B cell (primary cell): ENCODE measurements around the gene NOS2. TPM values are rescaled to one million over a fixed set of nuclear protein-coding genes. Genes with fewer than 3 reads are reported as not detected.
"Not testable (repeated sequence)": the region's sequence is repeated elsewhere in the genome, so short reads cannot be mapped to it uniquely, and the experiment has no call there.

Experiments
- ATAC-seq: fragments of 200-7000 bp; cut with Tn5 transposase; one replicate; pipeline ENCODE4 v1.10.0; 2021; ENCODE audit warnings: low read depth, mild to moderate bottlenecking, moderate number of reproducible peaks, moderate library complexity
- CTCF ChIA-PET: fragments of 350-600 bp; sonication (Branson Sonifier 250); formaldehyde crosslinking; loops from one replicate; lab custom pipeline; 2021; ENCODE audit warnings: antibody characterized with exemption, inconsistent platforms; lab: Charles Lee
- POLR2A ChIA-PET: fragments of 350-600 bp; sonication (Branson Sonifier 250); formaldehyde crosslinking; loops from one replicate; lab custom pipeline; 2021; ENCODE audit warnings: antibody characterized with exemption; lab: Charles Lee
- DNase-seq: peaks from one replicate; pipeline ENCODE4 v3.0.0; 2013
- H2AFZ ChIP-seq: 2 replicates; pipeline ENCODE4 v1.6.1; 2012; ENCODE audit warnings: mild to moderate bottlenecking, low read depth, low read length; ENCODE audit not compliant: insufficient read depth, poor library complexity, severe bottlenecking
- H3K27ac ChIP-seq, 2 donors: 1 replicate in 1 of 2; 2 replicates in 1 of 2; pipeline ENCODE4 v1.5.1; 2012 to 2013; ENCODE audit warnings: low read length in 2 of 2, mild to moderate bottlenecking in 2 of 2, moderate library complexity in 1 of 2
- H3K27me3 ChIP-seq, 4 experiments: fragments of 200-600 bp in 1 of 4; sonication (generic) in 1 of 4; replicated peaks in 1 of 4; 1 replicate in 2 of 4; 2 replicates in 2 of 4; pipeline versions ENCODE4 v1.6.1 to v1.7.0; 2013 to 2016; ENCODE audit warnings: low read length in 3 of 4, mild to moderate bottlenecking in 2 of 4, mixed read lengths in 1 of 4, moderate library complexity in 1 of 4; ENCODE audit not compliant: insufficient read depth in 4 of 4, control insufficient read depth in 3 of 4; ENCODE audit errors: control extremely low read depth in 1 of 4
- H3K36me3 ChIP-seq, 2 experiments: replicated peaks in 1 of 2; 1 replicate in 1 of 2; 2 replicates in 1 of 2; pipeline versions ENCODE4 v1.6.1 to v1.7.1; 2013; ENCODE audit warnings: low read length in 1 of 2; ENCODE audit not compliant: insufficient read depth in 2 of 2, control insufficient read depth in 1 of 2; ENCODE audit errors: control extremely low read depth in 1 of 2, extremely low read depth in 1 of 2
- H3K4me1 ChIP-seq, 2 donors: fragments of 200-600 bp in 1 of 2; sonication (generic) in 1 of 2; 1 replicate in 1 of 2; 2 replicates in 1 of 2; pipeline versions ENCODE4 v1.5.1 to v1.6.1; 2013 to 2017; ENCODE audit warnings: low read length in 2 of 2; ENCODE audit not compliant: control insufficient read depth in 2 of 2, insufficient read depth in 2 of 2
- H3K4me2 ChIP-seq: replicated peaks from 2 replicates; pipeline ENCODE3; 2012; ENCODE audit warnings: mild to moderate bottlenecking, low read depth, low read length; ENCODE audit not compliant: poor library complexity, severe bottlenecking
- H3K4me3 ChIP-seq, 5 experiments: fragments of 200-600 bp in 1 of 5; sonication (generic) in 1 of 5; 1 replicate in 3 of 5; 2 replicates in 2 of 5; pipeline versions ENCODE4 v1.5.1 to v1.7.0; 2011 to 2016; ENCODE audit warnings: low read length in 4 of 5, mild to moderate bottlenecking in 4 of 5, low read depth in 2 of 5, control low read depth in 1 of 5, moderate library complexity in 1 of 5; ENCODE audit not compliant: insufficient read depth in 1 of 5; ENCODE audit errors: control extremely low read depth in 1 of 5, extremely low read depth in 1 of 5
- H3K79me2 ChIP-seq: fragments of 200-600 bp; sonication (generic); one replicate; pipeline ENCODE4 v1.6.0; 2016; ENCODE audit warnings: low read length; ENCODE audit not compliant: control insufficient read depth, insufficient read depth
- H3K9ac ChIP-seq: fragments of 200-600 bp; sonication (generic); 2 replicates; pipeline ENCODE4 v1.6.1; 2017; ENCODE audit warnings: mild to moderate bottlenecking, low read length, moderate library complexity
- H3K9me3 ChIP-seq, 3 donors: one replicate each; pipeline versions ENCODE4 v1.6.1 to v1.7.1; 2013; ENCODE audit warnings: low read length in 2 of 3; ENCODE audit not compliant: control insufficient read depth in 2 of 3, insufficient read depth in 1 of 3; ENCODE audit errors: control extremely low read depth in 1 of 3
- H4K20me1 ChIP-seq: 2 replicates; pipeline ENCODE4 v1.6.0; 2012; ENCODE audit warnings: mild to moderate bottlenecking, low read length; ENCODE audit not compliant: insufficient read depth, control insufficient read depth, poor library complexity, severe bottlenecking
- H3K27ac Mint-ChIP-seq: one replicate; pipeline ENCODE4 v1.8.0; 2021; ENCODE audit warnings: mixed read lengths
- H3K27me3 Mint-ChIP-seq: one replicate; pipeline ENCODE4 v1.8.0; 2021; ENCODE audit warnings: mixed read lengths
- H3K4me1 Mint-ChIP-seq: one replicate; pipeline ENCODE4 v1.8.0; 2021; ENCODE audit warnings: mixed read lengths
- H3K4me3 Mint-ChIP-seq: one replicate; pipeline ENCODE4 v1.8.0; 2021; ENCODE audit warnings: mixed read lengths
- H3K9me3 Mint-ChIP-seq: one replicate; pipeline ENCODE4 v1.8.0; 2022; ENCODE audit warnings: mixed read lengths; ENCODE audit not compliant: insufficient read depth
- CTCF ChIP-seq: fragments of 200-600 bp; IDR thresholded peaks from one replicate; pipeline ENCODE4 v1.8.0; 2022; ENCODE audit warnings: antibody characterized with exemption, mild to moderate bottlenecking
- EZH2 ChIP-seq: IDR thresholded peaks from 2 replicates; pipeline ENCODE4 v1.6.1; 2012; ENCODE audit warnings: borderline replicate concordance, low read depth, mild to moderate bottlenecking, moderate library complexity, low read length; ENCODE audit not compliant: insufficient read depth, poor library complexity, severe bottlenecking
- WGBS: methylation state at CpG from one replicate; pipeline ENCODE4 v1.1.5; 2013; ENCODE audit warnings: missing lambda C conversion rate; ENCODE audit not compliant: insufficient coverage; 5-methylcytosine and 5-hydroxymethylcytosine counted together
- intact Hi-C: fragments of 100-400 bp; cut with micrococcal nuclease; formaldehyde crosslinking; loops from one replicate; pipeline ENCODE4 v1.10.0; 2022
- polyA plus RNA-seq: library from polyadenylated mRNA; depleted of rRNA; stranded (reverse); fragments of >200 nt; gene quantifications from 2 replicates; pipeline ENCODE4 v1.2.3, GENCODE V29; 2012
- total RNA-seq, 2 donors: library from RNA; stranded (reverse); fragments of 120-200 nt in 1 of 2; gene quantifications; 1 replicate in 1 of 2; 2 replicates in 1 of 2; pipeline versions ENCODE4 v1.2.3 to v1.2.4, GENCODE V29; 2013 to 2022

The NOS2 gene
- total and polyA plus RNA-seq, 2 donors (not counting 1 experiment from before 2014, with no cell fraction given) = 0.12 TPM

DNA sequence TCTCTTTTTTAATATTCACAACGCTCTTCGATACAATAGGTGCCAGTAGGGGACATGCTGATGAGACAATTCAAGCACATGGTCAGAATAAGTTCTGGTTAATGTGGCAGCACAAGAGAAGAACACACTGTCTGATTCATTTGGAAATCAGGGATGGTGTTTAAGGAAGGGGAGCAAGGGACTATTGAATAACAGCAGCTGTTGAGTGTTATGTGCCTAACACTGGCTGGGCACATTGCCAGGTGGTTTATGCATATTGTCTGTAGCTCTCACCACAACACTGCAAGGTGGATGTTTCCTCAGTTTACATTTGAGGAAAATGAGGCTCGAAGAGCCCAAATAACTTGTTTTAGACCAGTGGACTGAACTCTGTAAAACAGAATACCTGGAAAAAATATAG, 48.6 kb upstream of the NOS2 start:
- Mint-ChIP-seq H3K27me3 (peaks cover 22% of the 10 kb centered on the region), H3K4me3 (no peak overlapping the region), H3K27ac (no peak overlapping the region), H3K9me3 (no peaks in the 10 kb centered on the region), H3K4me1 (peaks cover 20% of the 10 kb centered on the region)
- POLR2A ChIA-PET = no interaction called here
- H3K36me3 ChIP-seq = no peaks in the 10 kb centered on the region
- no peak overlapping the region for H3K9ac ChIP-seq
- CTCF ChIA-PET = no interaction called here
- peaks cover 0 to 5% (median 0%) of the 10 kb centered on the region in 4 experiments for H3K27me3 ChIP-seq
- H3K9me3 ChIP-seq = peaks cover 0 to 9% (median 0%) of the 10 kb centered on the region in 3 donors
- peaks cover 9 to 15% of the 10 kb centered on the region in 2 donors for H3K4me1 ChIP-seq
- TF ChIP-seq CTCF (no peak), EZH2 (no peak)
- no peak overlapping the region for H3K27ac ChIP-seq
- ATAC-seq (no peak), DNase-seq (no peak)
- WGBS = no CpG with 5 or more reads among the region's 3 CpGs
- H3K4me3 ChIP-seq = no peak overlapping the region
- no peaks in the 10 kb centered on the region for H4K20me1 ChIP-seq
- no peaks in the 10 kb centered on the region for H3K79me2 ChIP-seq
- no peak overlapping the region for H2AFZ ChIP-seq
- no peak overlapping the region for H3K4me2 ChIP-seq
- intact Hi-C loops = no loop called here

DNA sequence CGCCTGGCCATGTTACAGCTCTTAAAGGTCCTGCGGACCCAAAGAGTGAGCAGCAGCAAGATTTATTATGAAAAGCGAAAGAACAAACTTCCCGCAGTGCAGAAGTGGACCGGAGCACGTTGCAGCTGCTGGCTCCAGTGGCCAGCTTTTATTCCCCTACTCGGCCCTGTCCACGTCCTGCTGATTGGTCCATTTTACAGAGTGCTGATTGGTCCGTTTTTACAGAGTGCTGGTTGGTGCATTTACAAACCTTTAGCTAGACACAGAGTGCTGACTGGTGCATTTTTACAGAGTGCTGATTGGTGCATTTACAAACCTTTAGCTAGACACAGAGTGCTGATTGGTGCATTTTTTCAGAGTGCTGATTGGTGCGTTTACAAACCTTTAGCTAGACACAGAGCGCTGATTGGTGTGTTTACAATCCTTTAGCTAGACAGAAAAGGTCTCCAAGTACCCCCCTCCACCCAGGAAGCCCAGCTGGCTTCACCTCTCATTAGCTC, 46.5 kb upstream of the NOS2 start:
- peak overlapping the region; percentile 61 for H3K4me2 ChIP-seq
- peaks cover 20% of the 10 kb centered on the region for H3K4me1 Mint-ChIP-seq
- H3K27ac ChIP-seq, H4K20me1 ChIP-seq, ATAC-seq, H3K9me3 Mint-ChIP-seq, POLR2A ChIA-PET, H3K9ac ChIP-seq, H3K36me3 ChIP-seq, H3K27me3 ChIP-seq, H3K9me3 ChIP-seq, intact Hi-C loops, H3K79me2 ChIP-seq, DNase-seq: not testable (repeated sequence)
- peaks cover 22% of the 10 kb centered on the region for H3K27me3 Mint-ChIP-seq
- CTCF ChIA-PET = interaction anchor here (1.1 to 1.4 kb wide), 3 partner anchors 33 to 91 kb away, joined by 3 to 5 read pairs (median 5); no protein-coding TSS in a partner anchor
- H2AFZ ChIP-seq = peak overlapping the region; percentile 69
- peaks cover 9 to 15% of the 10 kb centered on the region in 2 donors for H3K4me1 ChIP-seq
- WGBS = 97% methylated on average over 10 of the region's 11 CpGs
- H3K4me3 Mint-ChIP-seq = peak overlapping the region; percentile 80
- peak overlapping the region in 1 of 5 experiments; percentile 19 for H3K4me3 ChIP-seq
- peak overlapping the region; percentile 10 for H3K27ac Mint-ChIP-seq
